HEK293 (cell line): ENCODE data around the gene LRRC8D.

Source experiments
- CTCF ChIP-seq: fragments of 450-650 bp; formaldehyde crosslinking; IDR thresholded peaks from 2 replicates; pipeline ENCODE4 v1.5.1; 2016; ENCODE audit warnings: missing biosample characterization, missing genetic modification characterization
- GLIS2 ChIP-seq: fragments of 450-650 bp; formaldehyde crosslinking; IDR thresholded peaks from 2 replicates; pipeline ENCODE4 v1.5.1; 2016; ENCODE audit warnings: missing biosample characterization, missing genetic modification characterization
- HOXA7 ChIP-seq: sonication (generic); formaldehyde crosslinking; IDR thresholded peaks from 2 replicates; pipeline ENCODE4 v1.8.1; 2022; ENCODE audit warnings: missing genetic modification reagents, borderline replicate concordance
- MYNN ChIP-seq: fragments of 450-650 bp; formaldehyde crosslinking; IDR thresholded peaks from 2 replicates; pipeline ENCODE4 v1.5.1; 2016; ENCODE audit warnings: missing biosample characterization, missing genetic modification characterization, borderline replicate concordance
- PRDM10 ChIP-seq: fragments of 450-650 bp; formaldehyde crosslinking; IDR thresholded peaks from 2 replicates; pipeline ENCODE4 v1.5.1; 2016; ENCODE audit warnings: missing biosample characterization, missing genetic modification characterization
- RBAK ChIP-seq: fragments of 450-650 bp; formaldehyde crosslinking; IDR thresholded peaks from 2 replicates; pipeline ENCODE4 v1.5.1; 2016; ENCODE audit warnings: missing biosample characterization, missing genetic modification characterization
- REPIN1 ChIP-seq: fragments of 450-650 bp; formaldehyde crosslinking; IDR thresholded peaks from 2 replicates; pipeline ENCODE4 v1.5.1; 2017; ENCODE audit warnings: missing biosample characterization, missing genetic modification characterization, low read depth
- SCRT2 ChIP-seq: fragments of 450-650 bp; formaldehyde crosslinking; IDR thresholded peaks from 2 replicates; pipeline ENCODE4 v1.5.1; 2016; ENCODE audit warnings: missing biosample characterization, missing genetic modification characterization
- ZFP3 ChIP-seq: fragments of 450-650 bp; formaldehyde crosslinking; IDR thresholded peaks from 2 replicates; pipeline ENCODE4 v1.5.1; 2016; ENCODE audit warnings: low read depth, missing biosample characterization, missing genetic modification characterization
- ZNF274 ChIP-seq, 2 experiments: fragments of 200-500 bp in 1 of 2; fragments of 450-650 bp in 1 of 2; sonication (Bioruptor generic) in 1 of 2; formaldehyde crosslinking in 1 of 2; IDR thresholded peaks; 2 replicates each; pipeline versions ENCODE4 v1.5.1 to v1.6.1; 2014 to 2016; ENCODE audit warnings: borderline replicate concordance in 1 of 2, inconsistent platforms in 1 of 2, low read length in 1 of 2, missing biosample characterization in 1 of 2, missing genetic modification characterization in 1 of 2
- ZNF341 ChIP-seq: fragments of 450-650 bp; formaldehyde crosslinking; IDR thresholded peaks from 2 replicates; pipeline ENCODE4; 2016; ENCODE audit warnings: low read depth, missing biosample characterization, missing genetic modification characterization

GRCh38 chr1:89827330-89827729 lies 6.5 kb downstream of the LRRC8D start:
- TF ChIP-seq CTCF = no peak
- TF ChIP-seq PRDM10 (tag by site-specific recombination) = no peak
- no peak for TF ChIP-seq REPIN1 (tag by site-specific recombination)
- no peak for TF ChIP-seq ZNF274 (IDR thresholded peaks at IDR 0.05; ENCODE audit: low read length)
- no peak for TF ChIP-seq ZNF274 (tag by site-specific recombination; IDR thresholded peaks at IDR 0.05; ENCODE audit: borderline replicate concordance)
- no peak for TF ChIP-seq GLIS2
- no peak for TF ChIP-seq ZNF341 (tag by site-specific recombination)
- no peak for TF ChIP-seq RBAK (tag by site-specific recombination)
- no peak for TF ChIP-seq MYNN
- no peak for TF ChIP-seq ZFP3
- no peak for TF ChIP-seq HOXA7
- no peak for TF ChIP-seq SCRT2 (tag by site-specific recombination)
